Activated CD8-positive, alpha-beta memory T cell treated with anti-CD3 and anti-CD28 coated beads, Interleukin-2, amount 50 U/mL, for 4 hours (primary cell): ENCODE results near the gene HERC3.

ENCODE experiments used
- DNase-seq: peaks from one replicate; pipeline ENCODE4 v3.0.0-alpha.2; 2020

HERC3 gene

GRCh38 chr4:88591787-88592599, at the start of gene HERC3:
Gene HERC3, plus strand, starts transcription at chr4:88592480. Its CDS starts 13,344 bp downstream, at chr4:88605824.
- peak; percentile 87 for DNase-seq

DNA sequence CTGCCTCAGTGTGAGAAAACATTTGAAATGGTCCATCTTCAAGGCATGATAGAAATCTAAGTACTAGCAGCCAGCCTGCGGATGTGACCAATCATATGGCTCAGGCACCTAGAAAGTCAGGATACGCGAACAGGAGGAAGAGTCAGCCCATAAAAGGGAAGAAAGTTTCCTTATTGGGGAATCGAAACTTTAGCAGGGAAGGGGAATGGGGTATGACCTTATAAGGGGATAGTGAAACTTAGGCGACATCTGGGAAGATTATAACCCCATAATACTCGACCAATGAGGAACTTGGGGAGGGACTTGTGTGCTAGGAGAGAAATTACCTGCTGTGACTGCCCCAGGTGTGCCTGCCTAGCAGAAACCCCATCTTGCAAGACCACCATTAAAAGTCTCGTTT, 42.5 kb upstream of the HERC3 start:
- no peak for DNase-seq

DNA sequence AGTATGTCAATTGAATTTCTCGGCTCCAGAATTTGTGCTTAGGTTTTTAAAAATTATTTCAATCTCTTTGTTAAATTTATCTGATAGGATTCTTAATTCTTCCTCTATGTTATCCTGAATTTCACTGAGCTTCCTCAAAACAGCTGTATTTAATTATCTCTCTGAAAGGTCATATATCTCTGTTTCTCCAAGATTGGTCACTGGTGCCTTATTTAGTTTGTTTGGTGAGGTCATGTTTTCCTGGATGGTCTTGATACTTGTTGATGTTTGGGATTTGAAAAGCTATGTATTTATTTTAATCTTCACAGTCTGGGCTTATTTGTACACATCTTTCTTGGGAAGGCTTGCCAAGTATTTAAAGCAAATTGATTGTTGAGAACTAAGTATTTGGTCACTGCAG, 24.7 kb upstream of the HERC3 start:
- DNase-seq: no peak

DNA sequence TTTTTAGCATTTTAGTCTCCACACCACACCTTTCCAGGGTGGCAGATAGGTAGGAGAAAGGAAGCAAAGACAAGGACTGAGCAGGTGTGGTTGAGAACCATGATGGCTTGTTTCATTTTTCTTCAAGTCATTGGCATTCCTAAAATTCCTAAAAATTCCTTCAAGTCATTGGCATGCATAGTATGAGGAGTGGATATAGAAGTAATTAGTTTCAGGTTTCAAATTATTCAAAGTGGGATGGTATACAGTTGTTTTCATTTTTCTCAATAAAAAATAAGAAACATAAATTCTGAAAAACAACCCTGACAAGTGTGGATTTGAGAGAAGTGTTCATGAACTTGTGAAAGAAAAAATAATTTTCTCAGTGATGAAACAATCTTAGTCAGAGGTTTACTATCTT, 22.3 kb upstream of the HERC3 start:
- no peak for DNase-seq

GRCh38 chr4:88573276-88573980, 18.9 kb upstream of the HERC3 start:
- DNase-seq: no peak

DNA sequence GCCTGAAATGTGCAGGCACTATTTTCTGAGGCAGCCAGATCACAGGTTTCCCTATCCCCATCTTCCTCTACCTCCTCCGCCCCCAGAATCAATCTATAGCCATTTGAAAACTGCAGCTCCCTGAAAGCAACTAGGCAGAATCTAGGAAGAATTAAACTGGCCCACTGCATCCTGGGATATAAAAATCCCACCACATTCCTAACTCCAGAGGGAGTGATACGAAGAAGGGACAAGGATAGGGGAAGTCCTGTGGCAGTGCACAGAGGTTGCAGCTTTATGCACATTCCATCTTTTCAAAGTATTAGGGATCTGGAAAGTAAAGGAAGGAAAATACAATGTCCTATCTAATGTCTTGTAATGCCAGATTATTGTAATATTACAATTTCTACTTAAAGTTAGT, 18.3 kb upstream of the HERC3 start:
- no peak for DNase-seq

- no peak for DNase-seq
These were observed 17.1 kb upstream of the HERC3 start for GRCh38 chr4:88575186-88575585.

- DNase-seq: no peak
These were observed 9.8 kb upstream of the HERC3 start for GRCh38 chr4:88582493-88582892.

DNA sequence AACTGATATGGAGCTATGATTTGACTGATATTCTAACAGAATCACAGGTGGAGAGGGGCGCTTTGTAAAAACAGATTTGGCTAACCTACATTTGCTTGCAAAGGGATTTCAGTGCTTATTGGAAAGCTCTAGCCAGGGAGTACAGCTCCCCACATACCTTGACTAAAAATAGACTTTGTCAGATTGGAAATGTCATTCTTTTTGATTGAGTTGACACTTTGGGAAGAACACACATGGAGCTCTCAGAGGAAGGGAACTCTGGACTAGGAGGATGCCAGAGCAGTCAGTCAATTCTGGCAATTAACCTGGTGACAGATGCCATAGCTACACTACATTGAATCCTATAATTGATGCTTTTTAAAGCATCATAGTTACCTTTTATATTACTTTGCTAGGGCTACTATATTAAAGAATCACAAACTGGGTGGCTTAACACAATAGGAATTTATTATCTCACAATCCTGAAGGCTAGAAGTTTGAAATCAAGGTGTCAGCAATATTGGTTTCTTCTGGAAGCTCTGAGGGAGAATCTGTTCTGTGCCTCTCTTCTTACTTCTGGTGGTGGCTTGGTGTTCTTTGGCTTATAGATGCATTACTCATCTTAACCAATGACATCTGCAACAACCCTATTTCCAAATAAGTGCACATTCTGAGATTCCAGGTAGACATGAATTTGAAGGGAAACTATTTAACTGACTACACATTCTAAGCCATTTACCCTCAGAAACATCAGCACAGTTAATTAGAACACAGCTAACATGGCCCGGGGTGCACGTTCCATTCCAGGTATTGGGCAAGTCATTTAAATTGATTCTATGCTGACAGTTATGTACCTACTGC, 8.4 kb upstream of the HERC3 start:
- no peak for DNase-seq

GRCh38 chr4:88584471-88584900, 7.8 kb upstream of the HERC3 start:
- DNase-seq: no peak

GRCh38 chr4:88585917-88586316, 6.4 kb upstream of the HERC3 start:
- DNase-seq: no peak

DNA sequence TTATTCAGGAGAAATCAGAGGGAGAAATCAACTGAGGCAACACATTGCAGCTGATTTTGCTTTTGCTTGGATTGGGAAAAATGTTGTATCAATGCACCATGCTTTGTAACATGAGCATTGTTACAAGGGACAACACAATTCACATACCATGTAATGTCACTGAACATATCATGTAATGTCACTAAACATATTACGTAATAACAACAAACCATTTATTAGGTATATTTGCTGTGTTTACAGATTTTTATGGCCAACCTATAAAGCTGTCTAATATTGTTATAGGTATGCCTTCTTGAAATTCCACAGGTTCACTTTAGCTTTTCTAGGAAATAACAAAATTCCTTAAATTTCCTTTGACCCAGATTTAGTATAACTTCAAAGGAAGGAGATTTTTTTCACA, 5.0 kb upstream of the HERC3 start:
- no peak for DNase-seq

DNA sequence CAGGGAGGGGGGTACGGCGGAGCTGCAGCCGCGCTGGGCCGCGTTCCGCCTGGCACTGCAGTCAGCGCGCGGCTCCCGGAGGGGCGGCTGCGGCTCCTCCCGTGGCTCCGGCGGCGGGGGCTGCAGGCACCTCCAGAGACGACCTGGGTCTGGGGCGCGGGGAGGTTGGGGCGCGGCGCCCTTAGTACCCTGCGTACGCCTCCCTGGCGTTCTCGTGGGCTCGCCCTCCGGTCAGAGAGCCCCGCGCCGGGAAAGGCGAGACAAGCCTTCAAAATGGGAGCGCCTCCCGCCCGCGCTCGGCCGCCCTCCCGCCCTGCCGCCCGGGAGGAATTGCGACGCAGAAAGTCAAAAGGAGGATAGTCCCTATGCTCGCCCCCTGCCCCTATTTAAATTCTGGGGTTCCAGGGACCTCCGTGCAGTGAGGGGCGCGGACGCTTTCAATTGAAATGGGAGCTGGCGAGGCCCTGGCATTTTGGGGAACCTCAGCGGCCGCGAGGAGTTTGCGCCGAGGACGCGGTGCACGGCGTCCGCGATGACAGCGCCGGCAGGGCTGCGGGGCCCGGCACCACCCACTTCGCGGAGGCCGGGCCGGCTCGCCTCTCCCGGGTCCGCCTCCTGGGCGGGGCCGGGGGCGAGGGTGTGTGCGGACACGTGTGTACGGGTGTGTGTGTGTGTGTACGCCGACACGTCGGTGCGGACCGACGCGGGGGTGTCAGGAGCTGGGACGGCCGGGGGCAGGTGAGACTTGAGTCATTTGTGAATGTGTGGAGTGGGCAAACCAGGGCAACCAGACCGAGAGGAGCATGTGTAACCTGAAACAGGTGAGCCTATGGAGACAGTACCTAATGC, 544 bp downstream of the HERC3 start:
- DNase-seq: peak; percentile 87

DNA sequence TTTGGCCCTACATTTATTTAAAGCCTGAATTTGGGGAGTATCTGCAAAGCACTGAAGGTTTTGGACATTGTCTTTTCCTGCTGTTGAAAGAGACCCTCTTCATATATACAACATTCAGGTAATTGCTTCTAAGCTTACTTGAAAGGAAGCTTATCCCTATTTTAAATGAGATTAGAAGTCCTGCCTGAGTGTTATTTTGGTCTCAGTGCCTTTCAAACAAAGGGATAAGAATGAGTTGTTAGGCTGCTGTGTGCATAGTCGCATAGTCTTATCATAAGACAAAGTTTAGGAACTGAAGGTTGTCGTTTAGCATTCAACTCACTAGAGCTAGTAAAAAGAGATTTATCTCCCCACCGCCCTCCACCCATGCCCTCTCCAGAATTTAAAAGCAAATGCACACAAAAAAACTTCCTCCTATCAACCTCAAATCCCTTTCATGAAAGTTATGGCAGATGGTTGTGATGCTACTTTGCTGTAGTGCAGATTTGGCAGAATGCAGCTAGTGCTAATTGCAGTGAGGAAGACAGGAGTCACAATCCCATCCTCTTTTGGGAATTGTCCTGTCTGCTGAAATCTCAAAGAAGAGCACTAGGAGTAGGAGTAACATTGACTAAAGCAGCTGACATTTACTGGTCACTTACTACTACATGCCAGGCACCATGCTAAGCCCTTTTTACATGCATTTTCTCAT, 5.8 kb downstream of the HERC3 start:
- no peak for DNase-seq

DNA sequence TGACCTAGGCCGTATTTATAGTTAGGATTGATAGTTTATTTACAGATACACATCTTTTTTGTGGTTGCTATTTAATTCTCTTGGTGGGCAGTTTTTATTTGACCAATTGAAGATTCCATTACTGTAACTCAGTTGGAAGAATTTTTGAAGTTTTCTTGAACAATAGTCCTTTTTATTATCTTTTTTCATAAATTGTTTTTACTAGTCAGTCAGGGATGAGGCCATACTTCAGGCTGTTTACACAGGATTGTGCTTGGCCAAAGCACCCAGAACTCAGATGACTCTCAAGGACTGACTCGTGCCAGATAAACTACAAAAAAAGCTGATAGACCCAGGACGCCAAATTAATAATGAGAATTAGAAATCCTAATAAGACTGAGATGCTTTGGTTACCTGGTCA, 7.0 kb downstream of the HERC3 start:
- DNase-seq: no peak

DNA sequence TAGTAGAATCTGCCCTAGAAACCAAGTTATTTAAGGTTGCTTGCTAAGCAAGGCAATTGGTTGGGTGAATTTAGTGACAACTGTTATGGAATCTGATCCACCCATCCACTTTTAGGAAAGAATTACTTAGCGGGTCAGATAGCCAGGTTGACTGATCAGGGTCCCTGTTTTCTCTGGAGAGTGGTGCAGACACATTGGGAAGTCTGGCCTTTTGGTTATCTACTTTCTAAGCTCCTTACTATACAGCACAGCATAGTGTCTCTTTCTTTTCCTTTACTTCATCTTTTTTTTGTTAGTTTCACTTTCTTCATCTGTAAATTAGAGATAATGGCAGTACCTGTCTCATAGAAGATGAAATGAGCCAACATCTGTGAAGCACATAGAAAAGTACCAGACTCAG, 7.4 kb downstream of the HERC3 start:
- DNase-seq: no peak

GRCh38 chr4:88600176-88600838, 8.0 kb downstream of the HERC3 start:
- DNase-seq: no peak

- no peak for DNase-seq
These were observed 12.8 kb downstream of the HERC3 start for GRCh38 chr4:88604978-88605678.

DNA sequence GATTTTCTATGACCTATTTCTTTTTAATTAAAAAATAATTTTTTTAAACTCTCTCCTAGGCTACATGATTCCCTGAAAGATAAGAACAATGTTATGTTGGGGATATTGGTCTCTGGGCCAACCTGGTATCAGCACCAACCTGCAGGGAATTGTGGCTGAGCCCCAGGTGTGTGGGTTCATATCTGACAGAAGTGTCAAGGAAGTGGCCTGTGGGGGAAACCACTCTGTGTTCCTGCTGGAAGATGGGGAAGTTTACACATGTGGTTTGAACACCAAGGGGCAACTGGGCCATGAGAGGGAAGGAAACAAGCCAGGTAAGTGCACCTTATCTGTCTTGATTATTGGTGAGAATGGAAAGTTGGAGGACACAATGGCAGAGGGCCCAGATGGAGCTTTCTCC, 13.5 kb downstream of the HERC3 start:
- DNase-seq: no peak

- no peak for DNase-seq
These were observed 14.6 kb downstream of the HERC3 start for GRCh38 chr4:88606832-88607231.

DNA sequence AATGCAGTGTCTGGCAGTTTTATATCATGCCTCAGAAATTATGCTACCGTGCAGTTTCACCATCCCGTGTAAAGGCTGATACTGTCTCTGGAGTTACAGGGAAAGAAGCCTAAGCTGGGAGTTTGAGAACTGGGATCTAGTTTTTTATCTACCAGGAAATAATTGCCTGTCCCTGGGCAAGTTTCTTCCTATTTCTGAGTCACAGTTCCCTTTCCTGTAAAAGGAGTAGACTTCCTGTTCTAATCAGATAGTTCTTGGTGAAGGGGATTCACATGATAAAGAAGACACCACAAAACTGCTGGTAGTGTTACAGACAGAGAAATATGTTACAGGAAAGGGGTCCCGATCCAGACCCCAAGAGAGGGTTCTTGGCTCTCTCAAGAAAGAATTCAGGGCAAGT, 17.1 kb downstream of the HERC3 start:
- DNase-seq: no peak
